Parathyroid adenoma (tissue), 2 donors: ENCODE results near the gene SIX1.

Experiments
- H2AFZ ChIP-seq: fragments of 300-600 bp; sonication (generic); one replicate; pipeline ENCODE4 v1.7.0; 2017; ENCODE audit warnings: antibody characterized with exemption, mild to moderate bottlenecking
- H3K27ac ChIP-seq: fragments of 300-600 bp; sonication (generic); one replicate; pipeline ENCODE4 v1.7.0; 2017
- H3K27me3 ChIP-seq: fragments of 300-600 bp; sonication (generic); one replicate; pipeline ENCODE4 v1.7.0; 2017; ENCODE audit warnings: low read length; ENCODE audit not compliant: control insufficient read depth, insufficient read depth
- H3K36me3 ChIP-seq: fragments of 300-600 bp; sonication (generic); one replicate; pipeline ENCODE4 v1.7.0; 2017; ENCODE audit warnings: low read length; ENCODE audit not compliant: control insufficient read depth, insufficient read depth
- H3K4me1 ChIP-seq: fragments of 300-600 bp; sonication (generic); one replicate; pipeline ENCODE4 v1.7.0; 2017; ENCODE audit warnings: control low read depth
- H3K4me2 ChIP-seq: fragments of 300-600 bp; sonication (generic); one replicate; pipeline ENCODE4 v1.7.0; 2017; ENCODE audit warnings: low read length
- H3K4me3 ChIP-seq: fragments of 300-600 bp; sonication (generic); one replicate; pipeline ENCODE4 v1.7.0; 2017; ENCODE audit warnings: low read depth, low read length
- H3K79me2 ChIP-seq: fragments of 300-600 bp; sonication (generic); one replicate; pipeline ENCODE4 v1.7.0; 2017; ENCODE audit warnings: control low read depth
- H3K9ac ChIP-seq: fragments of 300-600 bp; sonication (generic); one replicate; pipeline ENCODE4 v1.7.0; 2017; ENCODE audit warnings: mild to moderate bottlenecking
- H3K9me3 ChIP-seq: fragments of 300-600 bp; sonication (generic); one replicate; pipeline ENCODE4 v1.7.0; 2017; ENCODE audit warnings: low read length; ENCODE audit not compliant: control insufficient read depth
- CTCF ChIP-seq: fragments of 300-600 bp; sonication (generic); IDR thresholded peaks from one replicate; pipeline ENCODE4 v1.7.0; 2017; ENCODE audit warnings: antibody characterized with exemption, mild to moderate bottlenecking
- donor health status: primary hyperparathyroidism.

The SIX1 gene

GRCh38 chr14:60684203-60684602 is 34.9 kb upstream of the SIX1 start:
- no peaks in the 10 kb centered on the region for H3K79me2 ChIP-seq

GRCh38 chr14:60681271-60681670 is 32.0 kb upstream of the SIX1 start:
- Histone ChIP-seq H3K9me3 (no peaks in the 10 kb centered on the region), H3K4me1 (no peaks in the 10 kb centered on the region), H3K4me2 (no peak overlapping the region), H3K4me3 (no peak overlapping the region), H3K27me3 (no peaks in the 10 kb centered on the region), H2AFZ (no peak overlapping the region), H3K79me2 (no peaks in the 10 kb centered on the region), H3K36me3 (no peaks in the 10 kb centered on the region), H3K9ac (no peak overlapping the region), H3K27ac (no peak overlapping the region)
- TF ChIP-seq CTCF = no peak

More at GRCh38 chr14:60684203-60684602, 34.9 kb upstream of the SIX1 start:
- no peak for TF ChIP-seq CTCF
- Histone ChIP-seq H3K4me1 (no peaks in the 10 kb centered on the region), H3K4me3 (no peak overlapping the region), H3K9ac (no peak overlapping the region), H3K27ac (no peak overlapping the region), H3K27me3 (no peaks in the 10 kb centered on the region), H3K4me2 (no peak overlapping the region), H3K9me3 (no peaks in the 10 kb centered on the region), H2AFZ (no peak overlapping the region), H3K36me3 (no peaks in the 10 kb centered on the region)

- H3K9me3 ChIP-seq = no peaks in the 10 kb centered on the region
- H3K4me2 ChIP-seq = no peak overlapping the region
- no peaks in the 10 kb centered on the region for H3K79me2 ChIP-seq
- H3K9ac ChIP-seq = no peak overlapping the region
- H2AFZ ChIP-seq = no peak overlapping the region
- H3K27me3 ChIP-seq = no peaks in the 10 kb centered on the region
- H3K27ac ChIP-seq = no peak overlapping the region
- H3K4me1 ChIP-seq = no peaks in the 10 kb centered on the region
- no peak overlapping the region for H3K4me3 ChIP-seq
- H3K36me3 ChIP-seq = no peaks in the 10 kb centered on the region
- TF ChIP-seq CTCF = no peak
These were observed 31.2 kb upstream of the SIX1 start for GRCh38 chr14:60680511-60680910.

GRCh38 chr14:60679566-60680258 is 30.4 kb upstream of the SIX1 start:
- H3K4me1 ChIP-seq = no peaks in the 10 kb centered on the region
- H3K36me3 ChIP-seq = no peaks in the 10 kb centered on the region
- H3K9ac ChIP-seq = no peak overlapping the region
- H3K4me3 ChIP-seq = no peak overlapping the region
- no peak overlapping the region for H2AFZ ChIP-seq
- no peak overlapping the region for H3K4me2 ChIP-seq
- no peak overlapping the region for H3K27ac ChIP-seq
- H3K79me2 ChIP-seq = no peaks in the 10 kb centered on the region
- no peaks in the 10 kb centered on the region for H3K9me3 ChIP-seq
- TF ChIP-seq CTCF = no peak
- no peaks in the 10 kb centered on the region for H3K27me3 ChIP-seq

- Histone ChIP-seq H3K27me3 (no peaks in the 10 kb centered on the region), H3K36me3 (no peaks in the 10 kb centered on the region), H3K4me1 (no peaks in the 10 kb centered on the region), H3K27ac (no peak overlapping the region), H3K9ac (no peak overlapping the region), H3K9me3 (no peaks in the 10 kb centered on the region), H3K4me2 (no peak overlapping the region), H3K79me2 (no peaks in the 10 kb centered on the region), H3K4me3 (no peak overlapping the region), H2AFZ (no peak overlapping the region)
- no peak for TF ChIP-seq CTCF
These were observed 28.4 kb upstream of the SIX1 start for GRCh38 chr14:60677701-60678100.
